Activated effector memory CD4-positive, alpha-beta T cell treated with anti-CD3 and anti-CD28 coated beads, Interleukin-2, amount 50 U/mL, for 16 hours (primary cell): Measurements from ENCODE around the gene RAB3GAP2.
"Not testable (repeated sequence)": the region's sequence is repeated elsewhere in the genome, so short reads cannot be mapped to it uniquely, and the experiment has no call there.

Experiments used
- DNase-seq: peaks from one replicate; pipeline ENCODE4 v3.0.0-alpha.2; 2020

The RAB3GAP2 gene

DNA sequence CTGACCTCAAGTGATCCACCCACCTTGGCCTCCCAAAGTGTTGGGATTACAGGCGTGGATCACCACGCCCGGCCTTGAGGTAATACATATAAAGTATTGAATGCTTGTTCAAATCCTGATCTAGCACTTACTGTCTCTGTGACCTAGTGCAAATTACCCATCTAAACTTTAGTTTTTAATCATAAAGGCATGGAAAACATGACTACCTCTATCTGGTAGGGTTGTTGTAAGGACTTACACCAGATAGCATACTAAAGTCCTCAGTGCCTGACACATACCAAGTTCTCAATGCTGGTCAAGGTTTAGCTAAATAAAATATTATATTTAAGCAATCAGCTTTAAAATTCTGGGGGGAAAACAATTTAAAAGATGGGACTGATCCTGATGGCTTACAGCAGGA lies 38.3 kb downstream of the RAB3GAP2 start:
- no peak for DNase-seq

DNA sequence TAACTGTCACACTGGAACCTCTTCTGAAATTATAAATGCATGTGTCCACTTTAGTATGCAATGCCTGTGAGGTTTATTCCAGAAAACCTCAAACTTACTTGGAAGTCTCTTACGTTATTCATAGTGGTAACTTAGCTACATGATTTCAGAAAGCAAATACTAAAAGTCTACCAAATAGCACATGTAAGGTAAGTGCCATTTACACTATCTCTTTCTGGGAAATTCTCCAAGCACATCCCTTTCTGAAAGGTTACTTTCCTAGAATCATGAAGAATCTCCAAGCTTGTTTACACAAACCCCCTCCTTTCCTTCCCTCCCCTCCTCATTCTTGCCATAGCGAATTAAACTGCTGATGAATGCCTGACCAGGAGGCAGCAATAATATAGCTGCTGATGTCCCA lies 42.5 kb downstream of the RAB3GAP2 start:
- DNase-seq, result no peak

DNA sequence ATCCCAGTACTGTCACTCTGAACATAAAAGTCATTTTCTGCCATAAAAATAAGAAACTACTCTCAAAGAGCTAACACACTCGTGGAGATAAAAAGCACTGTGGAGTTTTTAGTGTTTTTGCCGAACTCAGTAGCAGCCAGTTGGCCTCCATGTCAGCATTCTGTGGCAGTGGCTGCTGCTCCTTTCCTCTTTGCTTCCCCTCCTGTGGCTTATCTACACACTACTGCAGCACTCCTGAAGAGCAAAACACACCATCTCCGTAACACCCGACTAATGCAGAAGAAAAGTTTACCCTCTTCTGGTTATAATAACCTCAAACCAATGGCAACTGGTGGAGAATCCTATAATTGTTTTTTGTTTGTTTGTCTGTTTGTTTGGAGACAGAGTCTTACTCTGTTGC lies 44.9 kb downstream of the RAB3GAP2 start:
- DNase-seq, result no peak

DNA sequence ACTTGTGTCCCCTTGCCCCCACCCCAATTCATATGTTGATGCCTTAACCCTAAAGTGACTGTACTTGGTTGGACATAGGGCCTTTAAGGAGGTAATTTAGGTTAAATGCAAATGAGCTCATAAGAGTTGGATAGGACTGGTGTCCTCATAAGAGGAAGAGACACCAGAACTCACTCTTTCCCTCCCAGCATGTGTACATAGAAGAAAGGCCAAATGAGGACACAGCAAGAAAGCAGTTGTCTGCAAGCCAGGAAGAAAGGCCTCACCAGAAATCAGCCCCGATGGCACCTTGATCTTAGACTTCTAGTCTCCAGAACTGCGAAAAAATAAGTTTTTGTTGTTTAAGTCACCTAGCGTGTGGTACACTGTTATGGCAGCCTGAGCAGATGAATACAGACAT lies 45.5 kb downstream of the RAB3GAP2 start:
- DNase-seq, result no peak

GRCh38 chr1:220225957-220226356 lies 46.3 kb downstream of the RAB3GAP2 start:
- DNase-seq, result no peak

DNA sequence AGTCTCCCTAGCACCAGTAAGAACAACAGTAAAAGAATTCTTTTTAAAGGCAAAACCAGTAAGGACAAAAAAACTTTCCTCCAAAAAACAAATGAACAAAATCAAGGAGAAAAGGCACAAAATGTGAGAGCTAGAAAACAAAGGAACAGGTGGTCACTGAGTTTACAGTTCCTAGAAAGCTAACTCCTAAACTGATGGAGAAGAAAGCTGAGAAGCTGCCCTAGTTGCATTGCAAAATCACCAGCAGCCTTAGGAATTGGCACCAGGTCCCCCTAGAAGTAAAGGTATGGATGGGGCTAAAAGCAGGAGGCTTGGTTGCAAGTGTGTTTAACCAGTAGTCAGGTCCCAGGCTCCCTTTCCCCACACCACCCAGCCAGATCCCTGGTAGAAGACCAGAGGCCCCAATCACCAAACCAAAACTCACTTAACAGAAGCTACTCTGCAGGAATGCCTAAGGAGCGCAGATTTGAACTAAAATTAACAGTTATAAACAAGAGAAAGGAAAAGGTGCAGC lies 47.6 kb downstream of the RAB3GAP2 start:
- DNase-seq, result no peak

- DNase-seq, result no peak
Observed at GRCh38 chr1:220224033-220224432, 48.2 kb downstream of the RAB3GAP2 start.

DNA sequence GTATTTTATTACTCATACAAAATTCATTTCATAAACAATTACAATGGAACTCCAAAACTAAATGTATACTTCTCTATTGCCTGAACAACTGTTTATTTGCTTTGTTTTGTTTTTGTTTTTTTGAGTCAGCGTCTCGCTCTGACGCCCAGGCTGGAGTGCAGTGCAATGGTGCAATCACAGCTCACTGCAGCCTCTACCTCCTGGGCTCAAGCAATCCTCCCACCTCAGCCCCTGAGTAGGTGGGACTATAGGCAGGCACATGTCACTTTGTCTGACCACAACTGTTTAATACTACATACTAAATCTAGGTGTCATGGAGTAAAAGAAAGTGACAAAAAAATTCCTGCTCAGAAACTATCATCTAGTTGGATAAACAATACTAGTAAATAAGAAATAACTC lies 49.3 kb downstream of the RAB3GAP2 start:
- DNase-seq, result no peak

GRCh38 chr1:220221670-220222069 lies 50.6 kb downstream of the RAB3GAP2 start:
- DNase-seq, result no peak

- DNase-seq, result no peak
Observed at GRCh38 chr1:220221269-220221668, 51.0 kb downstream of the RAB3GAP2 start.

DNA sequence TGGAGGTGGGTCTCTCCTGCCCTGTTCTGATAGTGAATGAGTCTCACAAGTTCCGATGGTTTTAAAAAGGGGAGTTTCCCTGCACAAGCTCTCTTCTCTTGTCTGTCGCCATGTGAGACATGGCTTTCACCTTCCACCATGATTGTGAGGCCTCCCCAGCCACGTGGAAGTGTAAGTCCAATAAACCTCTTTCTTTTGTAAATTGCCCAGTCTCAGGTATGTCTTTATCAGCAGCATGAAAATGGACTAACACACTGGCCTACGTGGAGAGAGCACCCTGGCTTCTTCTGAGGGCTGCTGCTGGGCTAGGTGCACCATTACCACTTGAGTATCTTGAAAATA lies 51.6 kb downstream of the RAB3GAP2 start:
- DNase-seq, result not testable (repeated sequence)

DNA sequence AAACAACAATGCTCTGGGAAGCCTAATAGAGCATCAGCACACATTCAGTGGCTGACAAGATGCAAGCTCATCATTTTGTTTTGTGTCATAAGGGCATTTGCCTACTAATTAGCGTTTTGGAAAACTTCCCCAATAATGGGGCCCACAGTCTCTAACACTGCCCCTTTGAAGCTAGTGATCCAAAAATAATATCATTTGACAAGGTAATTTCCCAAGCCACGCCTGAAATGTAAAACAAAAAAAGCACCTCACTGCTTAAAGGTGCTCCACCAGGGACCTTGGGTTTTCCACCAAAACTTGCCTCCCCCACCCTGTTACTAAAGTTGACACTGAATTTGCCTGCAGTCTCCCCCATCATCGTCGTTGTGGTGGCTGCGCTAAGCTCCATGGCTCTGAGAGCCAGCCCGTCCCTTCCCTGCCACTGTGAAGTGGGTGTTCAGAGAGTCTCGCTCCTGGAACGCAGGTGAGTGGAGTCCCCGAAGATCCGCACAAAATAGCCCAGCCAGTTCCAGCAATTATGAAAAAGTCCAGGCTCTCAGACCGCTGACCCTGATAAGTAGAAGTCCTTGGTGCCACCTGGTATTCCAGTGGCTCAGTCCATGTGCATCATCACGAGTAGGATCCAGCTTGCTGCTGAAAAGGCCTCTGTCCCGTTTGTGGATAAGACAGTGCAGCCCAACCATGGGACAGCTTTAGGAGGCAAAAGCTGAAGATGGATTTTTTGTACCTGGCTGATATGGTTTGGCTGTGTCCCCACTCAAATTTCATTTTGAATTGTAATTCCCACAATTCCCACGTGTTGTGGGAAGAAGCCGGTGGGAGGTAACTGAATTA lies 52.2 kb downstream of the RAB3GAP2 start:
- DNase-seq, result no peak

- no peak for DNase-seq
Observed at GRCh38 chr1:220219136-220219442, 53.2 kb downstream of the RAB3GAP2 start.

- peak; percentile 68 for DNase-seq
Observed at GRCh38 chr1:220218397-220219135, 53.7 kb downstream of the RAB3GAP2 start.

- DNase-seq, result no peak
Observed at GRCh38 chr1:220217383-220217988, 54.8 kb downstream of the RAB3GAP2 start.

DNA sequence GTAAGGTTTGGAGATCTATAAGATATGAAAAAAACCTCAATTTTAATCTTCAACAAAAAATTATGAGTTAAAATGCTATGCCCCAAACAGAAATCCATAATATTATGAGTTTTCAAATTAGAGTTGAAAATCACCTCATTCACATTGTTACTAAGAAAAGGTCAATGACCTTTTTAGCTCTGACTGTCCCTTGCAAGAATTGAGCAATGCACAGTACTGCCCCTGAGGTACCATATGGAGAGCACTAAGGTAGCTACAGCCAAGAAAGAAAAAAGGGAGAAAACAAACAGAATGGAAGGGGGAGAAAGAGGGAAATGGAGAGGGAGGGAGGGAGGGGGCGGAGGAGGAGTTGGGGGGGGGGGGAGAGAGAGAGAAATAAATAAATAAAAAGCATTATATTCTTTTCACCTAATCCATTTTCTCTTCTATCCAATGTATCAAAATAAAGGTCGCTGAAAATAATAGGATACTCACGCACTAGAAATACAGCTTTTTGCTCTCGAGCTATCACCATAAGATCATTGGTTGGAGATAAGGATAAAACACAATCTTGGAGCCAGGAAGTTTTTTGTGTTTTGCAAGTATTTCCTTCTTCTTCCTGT lies 58.8 kb downstream of the RAB3GAP2 start:
- DNase-seq, result no peak

DNA sequence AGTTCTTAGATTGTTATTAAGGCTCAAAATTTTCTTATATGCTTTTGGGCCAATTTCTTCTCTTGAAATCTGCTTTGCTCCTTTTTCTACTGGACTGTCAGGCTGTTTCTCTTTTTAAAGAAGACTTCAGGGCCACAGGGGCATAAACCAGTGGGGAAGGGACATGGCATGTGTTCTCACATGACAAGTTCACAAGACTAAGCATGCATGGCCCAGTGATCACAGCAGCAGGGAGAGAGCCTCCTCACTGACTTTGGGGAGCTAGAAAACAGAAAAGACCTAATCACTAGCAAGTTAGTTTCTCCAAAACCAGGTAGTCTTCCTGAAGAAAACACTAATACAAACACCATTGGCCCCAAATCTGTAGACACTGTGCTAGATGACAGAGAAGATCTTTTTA lies 64.8 kb downstream of the RAB3GAP2 start:
- no peak for DNase-seq

DNA sequence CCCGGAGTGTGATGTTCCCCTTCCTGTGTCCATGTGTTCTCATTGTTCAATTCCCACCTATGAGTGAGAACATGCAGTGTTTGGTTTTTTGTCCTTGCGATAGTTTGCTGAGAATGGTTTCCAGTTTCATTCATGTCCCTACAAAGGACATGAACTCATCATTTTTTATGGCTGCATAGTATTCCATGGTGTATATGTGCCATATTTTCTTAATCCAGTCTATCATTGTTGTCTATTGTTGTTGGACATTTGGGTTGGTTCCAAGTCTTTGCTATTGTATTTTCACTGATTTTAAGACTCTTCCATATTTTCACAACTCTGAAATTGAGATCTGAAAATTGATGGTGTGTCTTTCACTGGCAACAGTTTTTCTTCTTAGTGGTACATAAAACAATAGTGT lies 67.5 kb downstream of the RAB3GAP2 start:
- DNase-seq, result not testable (repeated sequence)

GRCh38 chr1:220203816-220204215 lies 68.4 kb downstream of the RAB3GAP2 start:
- DNase-seq, result no peak

GRCh38 chr1:220198186-220199005 lies 73.9 kb downstream of the RAB3GAP2 start:
- no peak for DNase-seq

DNA sequence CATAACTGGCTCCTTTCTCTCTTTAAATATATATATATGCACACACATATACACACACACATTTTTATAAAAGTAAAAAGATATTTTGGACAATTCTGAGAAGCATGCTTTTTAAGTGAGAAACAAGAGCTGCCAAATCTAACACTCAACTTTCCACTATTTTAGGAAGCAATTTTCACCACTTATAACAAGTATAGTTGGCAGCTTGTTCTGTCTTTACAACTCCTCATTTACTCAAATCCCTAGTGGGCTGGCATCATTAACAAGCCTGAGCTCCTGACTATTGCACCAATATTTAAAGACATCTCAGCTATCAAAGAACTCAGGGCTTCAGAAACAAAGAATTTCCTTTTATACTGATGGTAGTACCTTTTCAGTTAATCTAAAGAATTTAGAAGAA lies 76.6 kb downstream of the RAB3GAP2 start:
- DNase-seq, result no peak

- DNase-seq, result no peak
Observed at GRCh38 chr1:220189750-220190347, 82.4 kb downstream of the RAB3GAP2 start.
